Nephron (organoid): Measurements from ENCODE around the gene AR.

Experiments
- H3K27ac Mint-ChIP-seq, 3 experiments: 2 replicates each; pipeline ENCODE4 v1.8.0; 2020; ENCODE audit warnings: mixed read lengths in 3 of 3, mild to moderate bottlenecking in 2 of 3, moderate library complexity in 1 of 3
- H3K27me3 Mint-ChIP-seq: 2 replicates; pipeline ENCODE4 v1.8.0; 2021; ENCODE audit warnings: low read depth, mild to moderate bottlenecking, moderate library complexity, mixed read lengths
- H3K36me3 Mint-ChIP-seq: 2 replicates; pipeline ENCODE4 v1.8.0; 2020; ENCODE audit warnings: low read depth, mixed read lengths
- H3K4me1 Mint-ChIP-seq: 2 replicates; pipeline ENCODE4 v1.8.0; 2020; ENCODE audit warnings: mixed read lengths
- H3K4me3 Mint-ChIP-seq, 3 experiments: 2 replicates each; pipeline ENCODE4 v1.8.0; 2020; ENCODE audit warnings: mild to moderate bottlenecking in 3 of 3, mixed read lengths in 3 of 3, moderate library complexity in 2 of 3
- H3K9me3 Mint-ChIP-seq: 2 replicates; pipeline ENCODE4 v1.8.0; 2020; ENCODE audit warnings: mixed read lengths
- TF ChIP-seq, protein P1 (sequence below), 3 experiments: fragments of 200-600 bp; sonication (generic); IDR thresholded peaks; one replicate each; pipeline ENCODE4 v1.5.0; 2021; ENCODE audit warnings: antibody characterized with exemption in 3 of 3; ENCODE audit not compliant: unreplicated experiment in 3 of 3

The AR gene

DNA sequence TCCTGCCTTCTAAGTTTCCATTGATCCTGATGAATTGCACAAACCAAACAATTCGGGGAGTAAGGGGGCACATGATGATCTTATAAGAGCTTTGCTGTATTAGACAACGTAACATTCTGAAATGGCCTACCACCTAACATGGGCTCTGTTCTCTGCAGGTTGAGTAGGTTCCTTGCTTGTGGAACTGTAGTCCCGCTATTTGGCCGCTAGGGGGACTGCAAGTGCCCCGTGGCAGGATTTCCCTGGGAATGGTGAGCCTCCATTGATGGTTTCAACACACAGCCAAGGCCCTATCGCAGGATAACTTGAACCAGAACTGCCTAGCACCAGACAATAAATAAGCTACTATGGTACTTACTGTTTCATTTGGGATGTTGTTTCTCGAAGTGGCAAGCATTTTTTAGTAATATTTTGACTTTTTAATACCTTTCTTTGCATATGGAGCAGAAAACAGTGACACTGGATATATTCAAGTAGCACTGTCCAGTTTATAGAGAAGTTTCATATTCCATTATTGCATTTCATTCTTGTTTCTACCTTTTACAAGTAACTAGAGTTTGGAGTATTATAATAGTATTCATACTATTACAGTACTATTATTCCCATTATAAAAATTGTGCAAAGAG, 11.9 kb downstream of the AR start:
- H3K27ac Mint-ChIP-seq: no peak overlapping the region
- no peak overlapping the region for H3K4me3 Mint-ChIP-seq
- TF ChIP-seq, protein P1, sequence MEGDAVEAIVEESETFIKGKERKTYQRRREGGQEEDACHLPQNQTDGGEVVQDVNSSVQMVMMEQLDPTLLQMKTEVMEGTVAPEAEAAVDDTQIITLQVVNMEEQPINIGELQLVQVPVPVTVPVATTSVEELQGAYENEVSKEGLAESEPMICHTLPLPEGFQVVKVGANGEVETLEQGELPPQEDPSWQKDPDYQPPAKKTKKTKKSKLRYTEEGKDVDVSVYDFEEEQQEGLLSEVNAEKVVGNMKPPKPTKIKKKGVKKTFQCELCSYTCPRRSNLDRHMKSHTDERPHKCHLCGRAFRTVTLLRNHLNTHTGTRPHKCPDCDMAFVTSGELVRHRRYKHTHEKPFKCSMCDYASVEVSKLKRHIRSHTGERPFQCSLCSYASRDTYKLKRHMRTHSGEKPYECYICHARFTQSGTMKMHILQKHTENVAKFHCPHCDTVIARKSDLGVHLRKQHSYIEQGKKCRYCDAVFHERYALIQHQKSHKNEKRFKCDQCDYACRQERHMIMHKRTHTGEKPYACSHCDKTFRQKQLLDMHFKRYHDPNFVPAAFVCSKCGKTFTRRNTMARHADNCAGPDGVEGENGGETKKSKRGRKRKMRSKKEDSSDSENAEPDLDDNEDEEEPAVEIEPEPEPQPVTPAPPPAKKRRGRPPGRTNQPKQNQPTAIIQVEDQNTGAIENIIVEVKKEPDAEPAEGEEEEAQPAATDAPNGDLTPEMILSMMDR (IDR thresholded peaks at IDR 0.05; ENCODE audit: unreplicated experiment in 3 of 3): peak; percentile 22 to 51 (median 36)
- H3K36me3 Mint-ChIP-seq: no peaks in the 10 kb centered on the region
- no peaks in the 10 kb centered on the region for H3K4me1 Mint-ChIP-seq
- H3K9me3 Mint-ChIP-seq: peaks cover 2% of the 10 kb centered on the region
- no peaks in the 10 kb centered on the region for H3K27me3 Mint-ChIP-seq

DNA sequence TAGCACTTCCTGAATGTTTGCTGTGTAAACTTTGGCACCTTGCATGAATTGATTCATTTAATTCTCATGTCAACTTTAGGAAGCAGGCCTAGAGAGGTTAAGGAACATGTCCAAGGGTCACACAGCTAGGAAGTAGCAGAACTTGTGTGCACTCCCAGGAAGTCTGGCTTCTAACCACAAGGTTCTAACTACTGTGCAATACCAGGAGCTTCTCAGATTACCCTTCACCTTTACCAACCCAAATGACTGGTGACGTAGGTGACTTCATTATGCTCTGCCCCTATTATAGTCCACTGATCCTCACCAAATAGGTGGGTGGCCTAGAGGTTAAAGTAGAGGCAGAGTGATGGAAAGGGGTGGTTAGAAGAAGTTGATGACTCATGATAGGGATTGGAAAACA, 14.4 kb downstream of the AR start:
- H3K27me3 Mint-ChIP-seq: no peaks in the 10 kb centered on the region
- no peak overlapping the region for H3K4me3 Mint-ChIP-seq
- H3K9me3 Mint-ChIP-seq: no peaks in the 10 kb centered on the region
- no peaks in the 10 kb centered on the region for H3K36me3 Mint-ChIP-seq
- no peaks in the 10 kb centered on the region for H3K4me1 Mint-ChIP-seq
- no peak overlapping the region for H3K27ac Mint-ChIP-seq
- TF ChIP-seq, protein P1 (IDR thresholded peaks at IDR 0.05; ENCODE audit: unreplicated experiment in 3 of 3): no peak

DNA sequence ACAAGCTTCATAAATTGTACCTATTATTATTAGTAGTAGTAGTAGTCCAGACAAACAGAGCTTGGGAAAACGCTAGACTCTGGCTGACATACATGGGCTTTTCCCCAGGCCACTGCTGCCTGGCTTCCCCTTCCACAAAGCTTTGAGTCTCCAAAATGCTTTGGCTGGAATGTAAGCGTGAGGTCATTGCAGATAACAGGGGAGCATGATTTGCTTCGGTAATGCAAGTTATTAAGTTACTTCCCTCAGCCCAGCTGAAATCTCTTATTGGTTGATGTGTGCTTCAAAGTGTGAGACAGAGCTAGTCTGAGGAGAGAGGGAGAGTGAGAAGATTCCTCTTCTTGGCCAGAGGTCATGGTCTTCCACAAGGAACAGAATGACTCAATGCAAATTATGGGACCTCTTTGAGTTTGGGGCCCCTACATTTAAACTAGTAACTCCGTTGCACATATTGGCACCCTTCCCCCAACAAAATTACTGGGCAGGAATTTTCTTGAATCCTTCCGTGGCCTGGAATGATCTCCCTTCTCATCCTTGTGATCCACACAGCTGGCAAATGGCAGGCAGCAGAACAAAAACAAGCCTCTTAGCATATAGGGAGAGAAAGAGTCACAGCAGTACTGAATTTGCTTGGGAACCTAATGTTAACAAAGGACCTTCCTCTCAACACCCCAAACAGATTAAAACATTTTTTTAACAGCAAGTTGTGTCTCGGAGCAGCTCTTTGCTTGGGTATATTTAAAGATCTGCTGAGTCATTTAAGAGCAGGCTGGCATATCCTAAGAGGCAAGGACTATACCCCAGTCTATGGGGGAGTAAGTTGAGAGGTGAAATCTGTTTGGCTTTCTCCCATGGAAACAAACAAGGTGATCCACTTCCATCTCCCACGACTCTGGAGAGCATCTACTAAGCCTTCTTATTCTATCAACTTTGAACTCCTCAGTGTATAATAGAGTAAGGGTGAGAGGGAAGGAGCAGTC, 19.9 kb downstream of the AR start:
- Mint-ChIP-seq H3K27me3 (no peaks in the 10 kb centered on the region), H3K4me3 (no peak overlapping the region), H3K9me3 (no peaks in the 10 kb centered on the region), H3K4me1 (peaks cover 9% of the 10 kb centered on the region), H3K27ac (peak overlapping the region in 1 of 3 experiments; percentile 63), H3K36me3 (no peaks in the 10 kb centered on the region)
- TF ChIP-seq, protein P1 (IDR thresholded peaks at IDR 0.05; ENCODE audit: unreplicated experiment in 3 of 3): no peak

DNA sequence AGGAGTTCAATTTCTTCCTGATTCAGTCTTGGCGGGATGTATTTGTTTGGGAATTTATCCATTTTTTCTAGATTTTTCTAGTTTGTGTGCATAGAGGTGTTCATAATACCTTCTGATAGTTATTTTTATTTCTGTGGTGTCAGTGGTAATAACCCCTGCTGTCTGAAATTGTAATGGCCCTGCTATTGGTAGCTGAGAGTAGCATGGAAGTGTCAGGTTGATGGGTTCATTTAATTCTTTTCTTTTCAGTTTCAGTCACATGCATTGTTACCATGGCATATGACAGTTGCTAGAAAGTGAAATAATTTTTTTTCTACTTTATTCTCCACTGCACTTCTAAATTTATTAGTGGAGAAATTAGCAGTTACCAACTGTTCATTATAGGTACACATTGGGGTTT, 20.7 kb downstream of the AR start:
- Mint-ChIP-seq H3K9me3 (no peaks in the 10 kb centered on the region), H3K4me3 (no peak overlapping the region), H3K27ac (no peak overlapping the region), H3K27me3 (no peaks in the 10 kb centered on the region), H3K4me1 (peaks cover 9% of the 10 kb centered on the region), H3K36me3 (no peaks in the 10 kb centered on the region)
- TF ChIP-seq, protein P1 (IDR thresholded peaks at IDR 0.05; ENCODE audit: unreplicated experiment in 3 of 3): no peak

DNA sequence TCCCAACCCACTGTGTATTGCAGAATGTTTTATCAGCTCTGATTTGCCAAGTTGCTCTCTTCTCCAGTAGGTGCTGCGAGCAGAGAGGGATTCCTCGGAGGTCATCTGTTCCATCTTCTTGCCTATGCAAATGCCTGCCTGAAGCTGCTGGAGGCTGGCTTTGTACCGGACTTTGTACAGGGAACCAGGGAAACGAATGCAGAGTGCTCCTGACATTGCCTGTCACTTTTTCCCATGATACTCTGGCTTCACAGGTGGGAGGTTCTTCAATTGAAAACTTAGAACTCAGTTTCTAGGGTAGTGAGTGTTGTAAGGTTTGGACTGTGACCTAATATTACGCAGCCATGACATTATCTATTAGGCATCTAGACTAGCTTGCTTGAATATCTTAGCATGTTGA, 24.9 kb downstream of the AR start:
- peak overlapping the region in 1 of 3 experiments; percentile 60 for H3K27ac Mint-ChIP-seq
- H3K36me3 Mint-ChIP-seq: no peaks in the 10 kb centered on the region
- TF ChIP-seq, protein P1 (IDR thresholded peaks at IDR 0.05; ENCODE audit: unreplicated experiment in 3 of 3): no peak
- H3K4me1 Mint-ChIP-seq: peaks cover 4% of the 10 kb centered on the region
- H3K4me3 Mint-ChIP-seq: no peak overlapping the region
- H3K27me3 Mint-ChIP-seq: no peaks in the 10 kb centered on the region
- no peaks in the 10 kb centered on the region for H3K9me3 Mint-ChIP-seq
